Stimulated activated CD4-positive, alpha-beta T cell treated with anti-CD3 and anti-CD28 coated beads, Interleukin-4, amount 100 ng/mL, for 24 hours (primary cell): Measurements from ENCODE around the gene ZMIZ1.

Source experiments
- DNase-seq: peaks from one replicate; pipeline ENCODE4 v3.0.0-alpha.2; 2020

Gene ZMIZ1

DNA sequence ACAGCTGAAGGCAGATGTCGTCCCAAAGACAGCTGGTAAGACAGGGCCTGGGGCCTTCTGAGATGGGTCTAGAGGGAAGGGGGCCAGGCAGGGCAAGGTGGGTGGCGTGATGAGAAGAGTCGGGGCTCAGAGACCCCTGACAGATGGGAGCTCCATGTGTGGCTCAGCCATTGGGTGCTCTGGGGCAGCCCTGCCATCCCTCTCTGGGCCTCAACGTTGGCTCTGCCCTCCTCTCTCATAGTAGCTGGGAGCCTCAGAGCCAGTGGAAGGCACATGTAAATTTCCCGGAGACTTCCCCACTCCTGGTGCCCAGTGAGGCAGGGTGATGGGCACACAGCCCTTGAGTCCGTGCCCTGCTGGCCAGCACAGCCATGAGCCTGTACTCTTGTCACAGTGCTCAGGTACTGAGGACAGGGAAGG is 280.3 kb downstream of the ZMIZ1 start:
- DNase-seq, result no peak

- DNase-seq, result no peak
Observed at GRCh38 chr10:79349766-79350406, 281.1 kb downstream of the ZMIZ1 start.

- DNase-seq, result no peak
Observed at GRCh38 chr10:79350407-79351154, 281.8 kb downstream of the ZMIZ1 start.

GRCh38 chr10:79351332-79351731 is 282.6 kb downstream of the ZMIZ1 start:
- no peak for DNase-seq

DNA sequence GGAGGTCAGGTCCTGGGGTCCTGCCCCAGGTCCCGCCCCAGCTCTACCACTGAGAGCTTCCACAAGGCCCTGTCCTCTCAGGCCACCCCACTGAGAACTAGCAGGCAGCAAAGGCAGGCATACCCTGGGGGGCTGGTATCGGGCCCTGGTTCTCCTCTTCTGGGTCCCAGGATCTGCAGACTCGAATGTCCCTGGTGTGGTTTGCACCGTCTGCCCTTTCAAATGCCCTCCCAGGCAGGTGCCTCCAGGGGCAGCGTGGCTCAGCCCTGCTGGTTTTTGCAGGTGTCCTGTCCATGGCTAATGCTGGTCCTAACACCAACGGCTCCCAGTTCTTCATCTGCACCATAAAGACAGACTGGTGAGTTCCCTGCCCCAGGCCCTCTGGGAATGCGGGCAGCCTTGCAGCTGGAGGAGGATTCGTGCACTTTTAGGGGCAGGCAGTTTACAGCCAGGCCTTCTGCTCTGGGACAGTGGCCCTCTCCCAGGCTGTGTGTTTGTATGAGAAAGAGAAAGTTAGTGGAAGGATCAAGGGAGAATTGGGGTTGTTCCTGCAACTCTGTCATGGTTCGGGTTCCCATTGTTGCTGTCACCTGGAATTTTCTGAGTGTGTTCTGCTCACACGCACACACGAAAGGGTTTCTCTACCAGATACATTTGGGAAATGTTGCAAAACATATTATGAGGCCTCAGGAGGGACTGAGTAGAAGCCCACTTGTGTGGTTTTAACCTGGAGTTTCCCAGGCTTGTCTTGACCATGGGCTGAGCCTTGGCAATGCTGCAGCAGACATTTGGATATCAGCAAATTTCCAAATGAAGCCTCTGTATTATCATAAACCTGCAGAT is 283.5 kb downstream of the ZMIZ1 start:
- DNase-seq, result no peak

DNA sequence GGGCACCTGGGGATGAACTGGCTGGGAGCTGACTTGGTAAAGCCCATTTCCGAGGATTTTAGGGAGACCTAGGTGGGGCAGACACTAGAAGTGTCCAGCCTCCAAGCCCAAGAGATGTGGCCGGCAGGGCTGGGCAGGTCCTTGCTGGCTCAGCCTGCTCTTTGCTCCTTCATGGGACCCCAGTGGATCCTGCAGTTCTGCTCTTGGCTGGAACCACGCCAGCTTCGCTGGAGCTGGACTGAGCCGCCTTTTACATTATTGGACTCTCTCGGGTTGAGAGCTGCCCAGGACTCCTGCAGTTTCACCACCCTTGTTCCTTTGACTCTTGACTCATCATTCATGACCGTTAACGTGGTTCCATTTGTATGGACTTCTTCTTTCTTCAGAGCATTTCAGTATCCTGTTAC is 284.2 kb downstream of the ZMIZ1 start:
- DNase-seq, result no peak

GRCh38 chr10:79353726-79354125 is 285.0 kb downstream of the ZMIZ1 start:
- DNase-seq, result no peak

DNA sequence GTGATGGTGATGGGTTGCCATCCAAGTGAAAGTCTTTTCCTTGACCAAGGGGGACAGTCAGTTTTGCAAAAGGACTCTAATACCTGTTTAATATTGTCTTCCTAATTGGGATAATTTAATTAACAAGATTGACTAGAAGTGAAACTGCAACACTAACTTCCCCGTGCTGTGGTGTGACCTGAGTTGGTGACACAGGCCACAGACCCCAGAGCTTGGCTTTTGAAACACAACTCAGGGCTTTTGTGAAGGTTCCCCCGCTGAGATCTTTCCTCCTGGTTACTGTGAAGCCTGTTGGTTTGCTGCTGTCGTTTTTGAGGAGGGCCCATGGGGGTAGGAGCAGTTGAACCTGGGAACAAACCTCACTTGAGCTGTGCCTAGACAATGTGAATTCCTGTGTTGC is 285.4 kb downstream of the ZMIZ1 start:
- DNase-seq, result no peak

- no peak for DNase-seq
Observed at GRCh38 chr10:79354615-79355014, 285.8 kb downstream of the ZMIZ1 start.

- DNase-seq, result peak; percentile 2
Observed at GRCh38 chr10:79355420-79356017, 286.8 kb downstream of the ZMIZ1 start.

GRCh38 chr10:79356104-79356503 is 287.3 kb downstream of the ZMIZ1 start:
- peak; percentile 3 for DNase-seq

DNA sequence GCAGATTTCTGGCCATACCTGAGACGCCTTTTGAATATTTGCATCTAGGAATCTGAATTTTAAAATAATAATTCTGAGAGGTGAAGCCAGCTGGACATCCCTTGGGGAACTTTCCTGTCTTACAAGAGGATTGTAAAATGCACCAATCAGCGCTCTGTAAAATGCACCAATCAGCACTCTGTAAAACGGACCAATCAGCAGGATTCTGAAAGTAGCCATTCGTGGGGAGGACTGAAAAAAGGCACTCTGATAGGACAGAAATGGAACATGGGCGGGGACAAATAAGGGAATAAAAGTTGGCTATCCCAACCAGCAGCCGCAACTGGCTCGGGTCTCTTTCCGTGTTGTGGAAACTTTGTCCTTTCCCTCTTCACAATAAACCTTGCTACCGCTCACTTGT is 288.4 kb downstream of the ZMIZ1 start:
- DNase-seq, result no peak

- no peak for DNase-seq
Observed at GRCh38 chr10:79358811-79359210, 290.0 kb downstream of the ZMIZ1 start.

DNA sequence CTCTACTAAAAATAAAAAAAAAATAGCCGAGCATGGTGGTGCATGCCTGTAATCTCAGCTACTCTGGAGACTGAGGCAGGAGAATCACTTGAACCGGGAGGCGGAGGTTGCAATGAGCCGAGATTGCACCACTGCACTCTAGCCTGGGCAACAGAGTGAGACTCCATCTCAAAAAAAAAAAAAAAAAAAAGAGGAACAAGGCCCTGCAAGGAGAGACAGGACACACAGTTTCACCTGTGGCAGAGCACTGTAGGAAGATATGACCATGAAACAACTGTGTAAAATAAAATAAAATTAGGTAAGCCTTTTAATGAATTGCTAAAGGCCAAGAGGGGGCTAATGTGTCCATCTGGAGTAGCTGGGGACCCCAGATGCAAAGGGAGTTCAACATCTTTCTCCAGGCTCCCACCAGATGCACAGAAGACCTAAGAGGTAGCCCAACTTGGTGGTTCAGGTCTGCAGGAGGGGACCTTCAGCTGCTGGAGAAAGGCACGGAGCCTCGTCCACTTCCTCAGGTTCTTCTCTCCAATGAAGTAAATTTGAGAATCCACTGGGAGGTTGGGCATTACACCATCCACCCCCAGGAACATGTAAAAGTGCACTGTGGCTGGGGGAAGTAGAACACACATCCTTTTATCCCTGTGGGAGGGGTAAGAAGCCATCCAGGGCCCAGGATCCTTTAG is 291.2 kb downstream of the ZMIZ1 start:
- peak; percentile 1 for DNase-seq

DNA sequence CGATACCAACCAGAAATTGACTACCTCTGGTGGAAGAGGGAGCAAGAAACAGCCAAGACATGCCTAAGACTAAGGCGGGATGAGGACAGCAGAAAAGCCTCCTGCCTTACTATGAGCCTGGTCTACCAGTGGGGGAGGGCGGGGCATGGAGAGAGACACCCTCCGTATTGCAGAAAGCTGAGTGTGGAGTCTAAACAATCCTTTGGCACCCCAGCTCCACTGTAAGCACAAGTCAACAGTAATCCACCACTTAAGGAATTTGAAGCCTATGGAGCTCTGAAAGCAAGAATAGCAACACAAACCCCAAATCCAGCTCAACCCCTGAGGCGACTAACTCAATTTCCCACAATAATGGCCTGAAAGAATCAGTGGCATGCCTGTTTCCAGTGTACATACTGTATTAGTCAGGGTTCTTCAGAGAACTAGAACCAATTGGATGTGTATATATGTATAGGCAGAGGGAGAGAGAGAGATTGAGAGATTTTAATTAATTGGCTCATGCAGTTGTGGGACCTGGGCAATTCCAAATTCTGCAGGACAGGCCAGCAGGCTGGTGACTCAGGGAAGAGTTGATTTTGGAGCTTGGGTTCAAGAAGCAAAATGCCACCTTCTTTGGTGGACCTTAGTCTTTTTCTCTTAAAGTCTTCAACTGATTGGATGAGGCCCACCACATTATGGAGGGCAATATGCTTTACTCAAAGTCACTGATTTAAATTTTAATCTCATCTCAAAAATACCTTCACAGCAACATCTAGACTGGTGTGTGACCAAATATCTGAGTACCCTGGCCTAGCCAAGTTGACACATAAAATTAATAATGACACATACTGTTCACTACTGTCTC is 292.0 kb downstream of the ZMIZ1 start:
- DNase-seq, result peak; percentile 2

DNA sequence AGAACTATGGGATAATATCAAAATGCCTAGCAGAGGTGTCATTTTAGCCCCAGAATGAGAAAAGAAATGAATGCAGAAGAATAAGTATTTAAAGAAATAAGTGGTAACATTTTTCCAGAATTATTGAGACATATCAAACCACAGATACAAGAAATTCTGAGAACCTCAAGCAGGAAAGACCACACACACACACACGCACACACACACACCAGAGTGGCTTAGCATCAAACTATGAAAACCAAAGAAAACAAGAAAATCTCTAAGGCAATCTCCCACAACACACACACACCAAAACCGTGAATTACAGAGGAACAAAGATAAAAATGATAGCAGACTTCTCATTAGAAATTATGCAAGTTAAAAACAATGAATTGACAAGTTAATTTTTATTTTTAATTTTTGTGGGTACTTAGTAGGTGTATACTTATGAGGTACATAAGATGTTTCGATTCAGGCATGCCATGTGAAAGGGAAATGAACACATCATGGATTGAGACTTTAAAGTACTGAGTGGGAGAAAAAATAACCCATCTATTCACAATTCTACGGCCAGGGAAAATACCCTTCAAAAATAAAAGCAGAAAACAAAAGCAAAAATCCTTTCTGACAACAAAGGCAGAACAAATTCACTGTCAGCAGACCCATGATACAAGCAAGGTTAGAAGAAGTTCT is 293.1 kb downstream of the ZMIZ1 start:
- DNase-seq, result peak; percentile 2
